ENCODE results near the gene NUDT17. TPM values are rescaled to one million over a fixed set of nuclear protein-coding genes. Genes with fewer than 3 reads are reported as not detected.

Gene NUDT17
- total and polyA plus RNA-seq, 2 of the 4 experiments (the other 2 are of a cell fraction): 2.3 to 2.8 TPM

DNA sequence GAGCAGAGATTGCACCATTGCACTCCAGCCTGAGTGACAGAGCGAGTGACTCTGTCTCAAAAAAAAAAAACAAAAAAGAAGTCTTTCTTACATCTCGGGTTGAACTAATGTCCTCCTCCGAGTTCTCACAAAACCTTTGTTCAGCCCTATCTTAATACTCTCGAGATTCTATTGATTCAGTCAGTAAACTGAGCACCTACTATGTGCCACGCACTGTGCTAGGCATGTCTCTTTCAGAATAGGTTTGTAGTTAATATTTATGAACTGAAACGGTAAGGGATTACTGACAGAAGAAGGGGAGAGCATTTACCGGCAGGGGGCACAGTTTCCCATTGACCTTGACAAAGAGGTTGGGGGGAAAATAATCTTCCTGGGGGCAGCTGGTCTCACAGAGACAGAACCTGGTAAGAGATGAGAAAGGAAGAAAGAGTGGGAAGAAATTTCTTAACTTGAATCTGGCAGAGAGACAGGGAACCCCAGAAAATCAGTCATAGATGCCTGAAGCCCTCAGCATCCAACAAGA, 10.1 kb downstream of the NUDT17 start:
- Histone ChIP-seq H3K4me1 (ENCODE audit: control insufficient read depth, insufficient read depth, low read length) (peaks cover 4% of the 10 kb centered on the region), H4K5ac (ENCODE audit: low read depth, low read length) (no peak overlapping the region), H3K4ac (ENCODE audit: low read depth, low read length) (no peak overlapping the region), H3K9me1 (ENCODE audit: insufficient read depth, low read length) (peaks cover 16% of the 10 kb centered on the region), H4K8ac (ENCODE audit: low read depth in 2 of 2, low read length in 2 of 2) (no peak overlapping the region), H3K36me3 (ENCODE audit: control insufficient read depth, insufficient read depth, low read length) (peaks cover 42% of the 10 kb centered on the region), H3K79me1 (ENCODE audit: low read depth in 1 of 2, low read length in 2 of 2) (peaks cover 19 to 58% of the 10 kb centered on the region in 2 experiments), H3K14ac (replicated peaks; ENCODE audit: low read depth, low read length) (no peak overlapping the region), H3K18ac (ENCODE audit: low read depth, low read length) (no peak overlapping the region), H2AK9ac (replicated peaks; ENCODE audit: low read depth, low read length, poor library complexity) (no peak overlapping the region), H3K9ac (ENCODE audit: low read depth, low read length) (no peak overlapping the region), H4K91ac (ENCODE audit: insufficient read depth, low read depth, low read length) (no peak overlapping the region), H3K56ac (ENCODE audit: extremely low read depth, insufficient read depth, low read length) (no peak overlapping the region), H2BK120ac (ENCODE audit: low read depth, low read length) (no peak overlapping the region), H4K20me1 (ENCODE audit: insufficient read depth, low read length) (peaks cover 16% of the 10 kb centered on the region; the same call in 1 of the 2 replicates), H2BK20ac (ENCODE audit: low read depth, low read length) (no peak overlapping the region), H2BK15ac (ENCODE audit: low read depth, low read length) (no peak overlapping the region), H2AK5ac (ENCODE audit: low read depth, low read length) (no peak overlapping the region), H3K27ac (ENCODE audit: insufficient read depth, low read length) (no peak overlapping the region), H2AFZ (replicated peaks; ENCODE audit: low read length, poor library complexity) (no peak overlapping the region), H3K23ac (ENCODE audit: low read depth, low read length) (no peak overlapping the region), H3K9me3 (ENCODE audit: control insufficient read depth, insufficient read depth, low read length) (no peaks in the 10 kb centered on the region), H3K27me3 (ENCODE audit: control insufficient read depth, insufficient read depth, low read length) (no peaks in the 10 kb centered on the region), H3K4me3 (ENCODE audit: insufficient read depth, low read depth, low read length) (no peak overlapping the region), H2BK5ac (ENCODE audit: low read depth, low read length, poor library complexity, severe bottlenecking) (no peak overlapping the region), H3K4me2 (ENCODE audit: low read depth, low read length) (no peak overlapping the region)
- TF ChIP-seq MAZ (IDR thresholded peaks at IDR 0.05; ENCODE audit: borderline replicate concordance, low read depth, low read length) (no peak), CEBPB (IDR thresholded peaks at IDR 0.05; ENCODE audit: low read depth, low read length) (no peak), MAFK (IDR thresholded peaks at IDR 0.05; ENCODE audit: low read depth, low read length) (no peak), FOS (IDR thresholded peaks at IDR 0.05; ENCODE audit: low read depth, low read length) (no peak), CHD1 (IDR thresholded peaks at IDR 0.05; ENCODE audit: low read depth, low read length) (no peak), POLR2A (IDR thresholded peaks at IDR 0.05; ENCODE audit: low read depth, low read length) (no peak), RFX5 (IDR thresholded peaks at IDR 0.05; ENCODE audit: low read depth, low read length) (no peak), RAD21 (IDR thresholded peaks at IDR 0.05; ENCODE audit: low read length) (no peak), SMC3 (IDR thresholded peaks at IDR 0.05; ENCODE audit: low read depth, low read length) (no peak), RCOR1 (IDR thresholded peaks at IDR 0.05; ENCODE audit: insufficient replicate concordance, low read length) (no peak), BHLHE40 (IDR thresholded peaks at IDR 0.05; ENCODE audit: low read depth, low read length) (no peak), NFE2L2 (IDR thresholded peaks at IDR 0.05; ENCODE audit: low read depth, low read length) (no peak)
- TF ChIP-seq, protein P1, sequence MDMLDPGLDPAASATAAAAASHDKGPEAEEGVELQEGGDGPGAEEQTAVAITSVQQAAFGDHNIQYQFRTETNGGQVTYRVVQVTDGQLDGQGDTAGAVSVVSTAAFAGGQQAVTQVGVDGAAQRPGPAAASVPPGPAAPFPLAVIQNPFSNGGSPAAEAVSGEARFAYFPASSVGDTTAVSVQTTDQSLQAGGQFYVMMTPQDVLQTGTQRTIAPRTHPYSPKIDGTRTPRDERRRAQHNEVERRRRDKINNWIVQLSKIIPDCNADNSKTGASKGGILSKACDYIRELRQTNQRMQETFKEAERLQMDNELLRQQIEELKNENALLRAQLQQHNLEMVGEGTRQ (IDR thresholded peaks at IDR 0.05; ENCODE audit: low read depth, low read length): no peak
- TF ChIP-seq, protein P2, sequence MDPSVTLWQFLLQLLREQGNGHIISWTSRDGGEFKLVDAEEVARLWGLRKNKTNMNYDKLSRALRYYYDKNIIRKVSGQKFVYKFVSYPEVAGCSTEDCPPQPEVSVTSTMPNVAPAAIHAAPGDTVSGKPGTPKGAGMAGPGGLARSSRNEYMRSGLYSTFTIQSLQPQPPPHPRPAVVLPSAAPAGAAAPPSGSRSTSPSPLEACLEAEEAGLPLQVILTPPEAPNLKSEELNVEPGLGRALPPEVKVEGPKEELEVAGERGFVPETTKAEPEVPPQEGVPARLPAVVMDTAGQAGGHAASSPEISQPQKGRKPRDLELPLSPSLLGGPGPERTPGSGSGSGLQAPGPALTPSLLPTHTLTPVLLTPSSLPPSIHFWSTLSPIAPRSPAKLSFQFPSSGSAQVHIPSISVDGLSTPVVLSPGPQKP (IDR thresholded peaks at IDR 0.05; ENCODE audit: borderline replicate concordance, low read depth, low read length): no peak
- TF ChIP-seq, protein P3, sequence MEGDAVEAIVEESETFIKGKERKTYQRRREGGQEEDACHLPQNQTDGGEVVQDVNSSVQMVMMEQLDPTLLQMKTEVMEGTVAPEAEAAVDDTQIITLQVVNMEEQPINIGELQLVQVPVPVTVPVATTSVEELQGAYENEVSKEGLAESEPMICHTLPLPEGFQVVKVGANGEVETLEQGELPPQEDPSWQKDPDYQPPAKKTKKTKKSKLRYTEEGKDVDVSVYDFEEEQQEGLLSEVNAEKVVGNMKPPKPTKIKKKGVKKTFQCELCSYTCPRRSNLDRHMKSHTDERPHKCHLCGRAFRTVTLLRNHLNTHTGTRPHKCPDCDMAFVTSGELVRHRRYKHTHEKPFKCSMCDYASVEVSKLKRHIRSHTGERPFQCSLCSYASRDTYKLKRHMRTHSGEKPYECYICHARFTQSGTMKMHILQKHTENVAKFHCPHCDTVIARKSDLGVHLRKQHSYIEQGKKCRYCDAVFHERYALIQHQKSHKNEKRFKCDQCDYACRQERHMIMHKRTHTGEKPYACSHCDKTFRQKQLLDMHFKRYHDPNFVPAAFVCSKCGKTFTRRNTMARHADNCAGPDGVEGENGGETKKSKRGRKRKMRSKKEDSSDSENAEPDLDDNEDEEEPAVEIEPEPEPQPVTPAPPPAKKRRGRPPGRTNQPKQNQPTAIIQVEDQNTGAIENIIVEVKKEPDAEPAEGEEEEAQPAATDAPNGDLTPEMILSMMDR (conservative IDR thresholded peaks at IDR 0.05; ENCODE audit: low read depth, low read length): no peak
- no peak for DNase-seq
- ChIA-PET POLR2A (ENCODE audit: unreplicated experiment) (no interaction called here), CTCF (no interaction called here)
- BruUV-seq (replicated peaks): no TSS peak
- no peak for ATAC-seq (ENCODE audit: low read depth)
- in situ Hi-C loops (cut with MboI; ENCODE audit: low sequenced_read_pairs): no loop called here
- dilution Hi-C loops (cut with HindIII; ENCODE audit: low sequenced_read_pairs, unreplicated experiment): no loop called here
- 90% methylated on average over 2 of the region's 7 CpGs; no CpG with 5 or more reads in 1 of the 2 experiments for WGBS, 2 experiments (ENCODE audit: extremely low coverage in 2 of 2, insufficient read length in 1 of 2)
- intact Hi-C loops (cut with micrococcal nuclease): loop anchor here (5.0 kb wide), 1 partner anchor 102 kb away; the partner anchor contains the start of gene LIX1L
